SK-N-SH treated with all-trans-retinoic acid at 6 μM for 48 hours (cell line): ENCODE results near the gene CFAP45.

Experiments used
- ARNTL ChIP-seq: fragments of 450-650 bp; formaldehyde crosslinking; IDR thresholded peaks from 2 replicates; pipeline ENCODE4 v1.5.0; 2020; ENCODE audit warnings: low read depth, mild to moderate bottlenecking, moderate library complexity, borderline replicate concordance
- CSDC2 ChIP-seq: fragments of 250-450 bp; sonication (Bioruptor Pico); IDR thresholded peaks from 2 replicates; pipeline ENCODE4 v1.5.0; 2020; ENCODE audit warnings: mild to moderate bottlenecking, moderate library complexity
- GLIS3 ChIP-seq: fragments of 250-450 bp; sonication (Bioruptor Pico); IDR thresholded peaks from 2 replicates; pipeline ENCODE4 v1.5.0; 2020; ENCODE audit warnings: mild to moderate bottlenecking, moderate library complexity
- OSR1 ChIP-seq: fragments of 250-450 bp; sonication (Bioruptor Pico); IDR thresholded peaks from 2 replicates; pipeline ENCODE4 v1.8.0; 2022; ENCODE audit warnings: moderate library complexity, mild to moderate bottlenecking, inconsistent platforms
- PATZ1 ChIP-seq: fragments of 250-450 bp; sonication (Bioruptor Pico); IDR thresholded peaks from 2 replicates; pipeline ENCODE4 v1.8.0; 2020; ENCODE audit warnings: mild to moderate bottlenecking, moderate library complexity, borderline replicate concordance
- PPARA ChIP-seq: fragments of 250-450 bp; sonication (Bioruptor Pico); IDR thresholded peaks from 2 replicates; pipeline ENCODE4 v1.5.0; 2020; ENCODE audit warnings: mild to moderate bottlenecking, borderline replicate concordance
- RARB ChIP-seq: fragments of 250-450 bp; sonication (Bioruptor Pico); IDR thresholded peaks from 2 replicates; pipeline ENCODE4 v1.8.0; 2021; ENCODE audit warnings: mild to moderate bottlenecking, moderate library complexity
- SNAI2 ChIP-seq: fragments of 250-450 bp; sonication (Bioruptor Pico); IDR thresholded peaks from 2 replicates; pipeline ENCODE4 v1.5.0; 2020; ENCODE audit warnings: mild to moderate bottlenecking, moderate library complexity
- TCF4 ChIP-seq: fragments of 250-450 bp; sonication (Bioruptor Pico); IDR thresholded peaks from 2 replicates; pipeline ENCODE4 v1.8.0; 2021; ENCODE audit warnings: mild to moderate bottlenecking, moderate library complexity, borderline replicate concordance
- ZFP3 ChIP-seq: fragments of 250-450 bp; sonication (Bioruptor Pico); IDR thresholded peaks from 2 replicates; pipeline ENCODE4 v1.5.0; 2020; ENCODE audit warnings: mild to moderate bottlenecking, moderate library complexity
- ZNF565 ChIP-seq: fragments of 450-650 bp; formaldehyde crosslinking; conservative IDR thresholded peaks from 2 replicates; pipeline ENCODE4 v1.5.0; 2020; ENCODE audit warnings: low read depth, mild to moderate bottlenecking, moderate library complexity
- ZNF70 ChIP-seq: fragments of 450-650 bp; formaldehyde crosslinking; IDR thresholded peaks from 2 replicates; pipeline ENCODE4 v1.5.0; 2020; ENCODE audit warnings: mild to moderate bottlenecking, moderate library complexity

- TF ChIP-seq ARNTL (no peak), CSDC2 (CRISPR knock-in tag) (no peak), RARB (CRISPR knock-in tag) (no peak), PPARA (CRISPR knock-in tag) (no peak), ZNF565 (no peak), PATZ1 (CRISPR knock-in tag) (no peak), ZFP3 (CRISPR knock-in tag) (no peak), GLIS3 (CRISPR knock-in tag) (no peak), ZNF70 (no peak), TCF4 (CRISPR knock-in tag) (no peak), SNAI2 (no peak), OSR1 (CRISPR knock-in tag) (no peak)
These were observed 38.4 kb upstream of the CFAP45 start for GRCh38 chr1:159938211-159938852.
